Stimulated activated CD8-positive, alpha-beta memory T cell treated with anti-CD3 and anti-CD28 coated beads, Interleukin-2, amount 100 ng/mL, for 1 hour (primary cell): ENCODE measurements around the gene KRTAP1-3.
"Not testable (repeated sequence)": the region's sequence is repeated elsewhere in the genome, so short reads cannot be mapped to it uniquely, and the experiment has no call there.

Experiments
- DNase-seq, 2 donors: peaks; one replicate each; pipeline ENCODE4 v3.0.0-alpha.2; 2020; ENCODE audit warnings: low read depth in 2 of 2

The KRTAP1-3 gene

DNA sequence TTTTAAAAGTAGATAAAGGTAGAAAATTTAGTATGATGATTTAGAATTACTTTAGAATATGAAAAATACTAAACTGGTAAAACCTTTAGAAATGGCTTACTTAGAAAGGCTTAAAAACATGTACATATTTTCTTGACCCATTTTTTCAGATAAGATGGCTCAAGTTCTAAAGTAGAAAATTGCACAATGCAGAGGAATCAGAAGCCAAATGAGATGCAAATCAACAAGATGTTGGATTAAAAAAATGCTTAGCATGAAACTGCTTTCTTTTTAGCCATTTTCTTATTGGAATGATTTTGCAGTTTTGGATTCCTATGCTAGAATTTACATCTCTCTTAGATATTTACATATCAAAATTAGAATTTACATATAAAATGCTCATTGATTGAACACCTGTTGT is 24.2 kb downstream of the KRTAP1-3 start:
- DNase-seq = no peak

DNA sequence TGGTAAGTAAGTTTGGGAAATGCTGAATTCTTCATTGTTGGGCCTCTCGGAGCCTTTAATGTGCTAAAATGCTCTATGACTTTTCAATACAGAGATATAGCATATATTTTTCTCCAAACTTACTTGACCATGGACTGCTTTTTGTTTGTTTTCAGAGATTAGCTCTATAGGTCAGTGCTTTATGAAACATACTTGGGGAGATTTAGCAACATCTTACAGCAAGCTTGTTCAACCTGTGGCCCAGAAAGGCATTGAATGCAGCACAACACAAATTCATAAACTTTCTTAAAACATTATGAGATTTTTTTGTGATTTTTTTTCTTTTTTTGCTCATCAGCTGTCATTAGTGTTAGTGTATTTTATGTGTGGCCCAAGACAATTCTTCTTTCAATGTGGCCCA is 24.7 kb downstream of the KRTAP1-3 start:
- no peak for DNase-seq

GRCh38 chr17:41009301-41009760 is 25.3 kb downstream of the KRTAP1-3 start:
- DNase-seq = no peak

GRCh38 chr17:41008811-41009210 is 25.9 kb downstream of the KRTAP1-3 start, which contains the start of gene KRTAP3-1:
Gene KRTAP3-1, minus strand, starts transcription at chr17:41009128. Its CDS starts 54 bp downstream, at chr17:41009074.
- DNase-seq = no peak

- DNase-seq = no peak
These were observed 30.3 kb downstream of the KRTAP1-3 start for GRCh38 chr17:41004397-41004796.

GRCh38 chr17:41003926-41004325 is 30.7 kb downstream of the KRTAP1-3 start:
- no peak for DNase-seq

GRCh38 chr17:41002814-41003213 is 31.9 kb downstream of the KRTAP1-3 start:
- no peak for DNase-seq

DNA sequence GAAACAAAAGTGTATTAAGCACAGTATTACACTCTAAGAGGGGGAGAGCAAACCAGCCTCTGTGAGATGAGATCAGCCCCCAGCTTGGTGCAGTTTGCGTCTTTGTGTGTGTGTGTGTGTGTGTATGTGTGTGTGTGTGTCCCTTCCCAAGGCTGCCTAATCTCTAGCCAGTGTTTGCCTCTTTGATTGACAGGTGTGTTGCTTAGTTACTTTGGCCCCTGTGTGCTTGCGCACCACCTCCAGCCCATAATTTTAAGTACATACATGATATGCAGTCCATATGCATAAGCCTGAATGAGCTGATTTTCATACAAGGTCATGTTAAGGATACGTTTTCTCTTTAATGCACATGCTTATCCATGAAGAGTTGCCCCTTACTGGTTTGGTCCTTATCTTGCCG is 32.9 kb downstream of the KRTAP1-3 start:
- DNase-seq = no peak

DNA sequence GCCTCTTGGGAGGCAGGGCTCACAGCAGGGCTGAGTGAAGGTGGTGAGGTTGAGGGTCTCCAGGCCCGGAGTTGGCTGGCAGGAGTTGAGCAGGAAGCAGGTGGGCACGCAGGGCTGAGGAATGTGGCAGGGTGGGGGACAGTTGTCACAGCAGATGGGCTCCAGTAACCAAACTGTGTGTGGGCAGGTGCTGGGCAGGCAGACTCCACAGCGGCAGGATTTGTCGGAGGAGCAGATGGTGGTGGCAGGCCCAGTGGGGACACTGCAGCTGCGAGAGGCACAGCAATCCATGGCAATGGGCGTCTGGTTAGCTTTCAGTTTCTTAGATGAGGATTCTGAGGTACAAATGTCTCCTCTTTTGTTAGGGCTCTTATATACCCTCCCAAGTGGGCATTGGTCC is 35.1 kb downstream of the KRTAP1-3 start, which contains the start of gene KRTAP3-2:
Gene KRTAP3-2, minus strand, starts transcription at position 344 of the 400 bp plus-strand sequence. Its CDS starts 53 bp downstream, at position 291.
- DNase-seq = not testable (repeated sequence)

- DNase-seq = no peak
These were observed 37.3 kb downstream of the KRTAP1-3 start for GRCh38 chr17:40997361-40997760.

GRCh38 chr17:40996829-40997228 is 37.8 kb downstream of the KRTAP1-3 start:
- DNase-seq = no peak

DNA sequence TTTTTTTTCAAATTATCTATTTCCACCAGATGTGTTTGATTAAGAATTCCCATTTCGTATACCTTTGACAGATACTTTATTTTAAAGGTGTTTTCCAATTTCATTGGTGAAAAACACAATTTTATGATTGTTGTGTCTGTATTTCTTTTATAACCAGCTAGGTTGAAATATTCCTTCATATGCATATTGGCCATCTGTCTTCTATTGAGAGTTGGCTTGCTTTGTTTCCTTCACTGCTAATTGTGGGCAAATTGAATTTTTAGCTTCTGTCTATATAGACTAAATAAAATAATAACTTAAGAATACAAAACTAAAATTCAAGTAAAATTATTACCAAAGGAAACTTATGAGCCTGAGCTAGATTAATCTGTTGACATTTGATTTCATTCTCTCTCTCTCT is 39.6 kb downstream of the KRTAP1-3 start:
- DNase-seq = no peak

DNA sequence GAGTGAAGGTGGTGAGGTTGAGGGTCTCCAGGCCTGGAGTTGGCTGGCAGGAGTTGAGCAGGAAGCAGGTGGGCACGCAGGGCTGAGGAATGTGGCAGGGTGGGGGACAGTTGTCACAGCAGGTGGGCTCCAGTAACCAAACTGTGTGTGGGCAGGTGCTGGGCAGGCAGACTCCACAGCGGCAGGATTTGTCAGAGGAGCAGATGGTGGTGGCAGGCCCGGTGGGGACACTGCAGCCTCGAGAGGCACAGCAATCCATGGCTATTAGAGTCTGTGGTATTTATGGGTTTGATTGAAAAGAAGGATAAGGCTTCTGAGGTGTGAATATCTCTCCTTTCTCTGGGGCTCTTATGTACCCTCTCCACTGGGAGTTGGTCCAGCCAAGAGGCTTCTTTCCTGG is 40.8 kb downstream of the KRTAP1-3 start, which contains the start of gene KRTAP3-3:
Gene KRTAP3-3, minus strand, starts transcription at position 326 of the 400 bp plus-strand sequence. Its CDS starts 67 bp downstream, at position 259.
- DNase-seq = no peak

DNA sequence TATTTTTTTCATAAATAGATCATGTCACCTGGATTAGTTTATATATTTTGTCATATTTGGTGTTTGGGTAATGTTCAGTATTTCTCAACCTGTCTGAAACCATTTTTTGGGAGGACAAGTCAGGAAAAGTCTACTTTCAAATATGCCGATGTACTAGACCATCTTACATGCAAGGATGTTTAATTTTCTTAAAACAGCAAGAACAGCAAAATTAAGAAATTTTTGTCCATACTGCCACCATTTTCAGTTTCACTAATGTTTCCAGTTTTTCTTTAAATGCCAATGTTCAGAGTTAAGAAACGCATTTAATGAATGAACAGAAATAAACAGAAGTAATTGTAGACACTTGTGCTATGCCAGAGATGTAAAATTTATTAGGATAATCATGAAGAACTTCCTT is 41.6 kb downstream of the KRTAP1-3 start:
- no peak for DNase-seq

- no peak for DNase-seq
These were observed 42.0 kb downstream of the KRTAP1-3 start for GRCh38 chr17:40992666-40993065.

DNA sequence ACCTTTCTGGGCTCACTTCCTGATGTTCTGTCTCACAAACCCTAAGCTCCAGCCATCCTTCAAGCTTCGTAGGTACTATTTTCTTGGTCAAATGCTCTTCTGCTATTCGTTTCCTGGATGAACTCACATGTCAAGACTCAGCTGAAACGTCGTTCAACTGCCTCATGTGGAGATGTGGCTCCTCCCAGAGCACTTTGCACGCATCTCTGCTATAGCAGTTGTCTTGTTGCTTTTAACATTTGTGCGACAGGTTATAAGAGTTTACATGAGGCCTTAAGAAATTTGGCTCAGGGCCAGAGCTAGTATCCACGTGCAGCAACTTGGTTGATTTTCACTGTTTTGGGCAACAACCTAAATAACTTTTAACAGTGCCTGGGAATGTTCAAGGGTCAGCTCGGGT is 47.8 kb downstream of the KRTAP1-3 start:
- DNase-seq = no peak

DNA sequence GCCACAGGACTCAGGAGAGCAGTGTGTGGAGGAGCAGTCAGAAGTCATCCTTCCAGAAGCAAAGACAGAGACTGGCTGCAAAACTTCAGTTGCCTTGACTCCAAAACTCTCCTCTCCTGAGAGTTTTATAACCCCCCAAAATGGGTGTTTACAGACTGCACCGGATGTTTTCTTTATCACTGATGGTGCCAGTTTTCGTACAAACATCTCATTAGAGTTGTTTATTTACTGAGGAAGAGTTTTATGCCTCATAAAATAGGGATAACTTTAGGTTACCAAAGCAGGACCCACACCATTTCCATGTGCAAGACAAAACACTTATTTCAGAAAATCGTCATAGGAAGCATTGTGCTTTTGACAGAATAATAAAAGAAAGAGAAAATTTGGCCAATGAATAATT is 50.4 kb downstream of the KRTAP1-3 start, which contains the start of gene KRT40:
Gene KRT40, minus strand, starts transcription at position 101 of the 400 bp plus-strand sequence. Its CDS starts 53 bp downstream, at position 48.
- DNase-seq = no peak
